ENCODE results near the gene MMAA.

Gene MMAA

GRCh38 chr4:145703850-145704497, 84.8 kb downstream of the MMAA start:
- no peak for DNase-seq (ENCODE audit: low spot score)
- H3K27me3 ChIP-seq (ENCODE audit: control insufficient read depth in 3 of 3, insufficient read depth in 3 of 3, low read depth in 1 of 3, low read length in 3 of 3), result no peaks in the 10 kb centered on the region
- no peaks in the 10 kb centered on the region for H3K79me1 ChIP-seq (ENCODE audit: low read depth, low read length)
- H3K14ac ChIP-seq (ENCODE audit: low read length), result no peak overlapping the region
- H4K91ac ChIP-seq (ENCODE audit: low read depth, low read length, poor library complexity), result no peak overlapping the region
- H2BK5ac ChIP-seq (ENCODE audit: low read length), result no peak overlapping the region
- no peak overlapping the region for H3K27ac ChIP-seq (replicated peaks; ENCODE audit: low read length)
- H3K4me2 ChIP-seq (ENCODE audit: insufficient read depth, low read length, poor library complexity, severe bottlenecking), result no peak overlapping the region
- no peak overlapping the region for H2AK5ac ChIP-seq (ENCODE audit: low read depth, low read length)
- no peak overlapping the region for H2BK12ac ChIP-seq (ENCODE audit: low read length)
- no peaks in the 10 kb centered on the region for H3K36me3 ChIP-seq (replicated peaks in 1 of 2; ENCODE audit: control insufficient read depth in 2 of 2, insufficient read depth in 2 of 2, low read length in 2 of 2)
- H3K4ac ChIP-seq (ENCODE audit: low read length), result no peak overlapping the region
- no peaks in the 10 kb centered on the region for H3K4me1 ChIP-seq (ENCODE audit: control insufficient read depth in 2 of 2, insufficient read depth in 1 of 2, low read depth in 1 of 2, low read length in 2 of 2)
- no peak overlapping the region for H3K18ac ChIP-seq (ENCODE audit: low read length)
- H3K9me3 ChIP-seq (replicated peaks in 1 of 2; ENCODE audit: control insufficient read depth in 2 of 2, insufficient read depth in 1 of 2, low read depth in 1 of 2, low read length in 2 of 2), result peaks cover 0 to 5% of the 10 kb centered on the region in 2 donors
- no peak overlapping the region for H2AFZ ChIP-seq (ENCODE audit: low read length)
- no peak overlapping the region for H3K9ac ChIP-seq (ENCODE audit: low read depth, low read length, poor library complexity)
- H3K4me3 ChIP-seq (ENCODE audit: low read length in 2 of 2), result no peak overlapping the region
- no CpG with 5 or more reads among the region's 4 CpGs for WGBS, 2 donors (ENCODE audit: extremely low coverage in 2 of 2, insufficient read length in 2 of 2, insufficient replicate concordance in 1 of 2)
- H4K8ac ChIP-seq (ENCODE audit: low read depth, low read length), result no peak overlapping the region
- no peak overlapping the region for H2BK120ac ChIP-seq (ENCODE audit: low read depth, low read length)
- H2BK15ac ChIP-seq (ENCODE audit: low read length), result no peak overlapping the region
- H3K23ac ChIP-seq (ENCODE audit: low read depth, low read length, poor library complexity), result no peak overlapping the region

- Histone ChIP-seq H3K23ac (ENCODE audit: low read depth, low read length, poor library complexity) (no peak overlapping the region), H3K79me1 (ENCODE audit: low read depth, low read length) (no peaks in the 10 kb centered on the region), H3K36me3 (replicated peaks in 1 of 2; ENCODE audit: control insufficient read depth in 2 of 2, insufficient read depth in 2 of 2, low read length in 2 of 2) (no peaks in the 10 kb centered on the region), H3K14ac (ENCODE audit: low read length) (no peak overlapping the region), H3K27ac (replicated peaks; ENCODE audit: low read length) (no peak overlapping the region), H3K18ac (ENCODE audit: low read length) (no peak overlapping the region), H2BK15ac (ENCODE audit: low read length) (no peak overlapping the region), H3K4ac (ENCODE audit: low read length) (no peak overlapping the region), H3K4me3 (ENCODE audit: low read length in 2 of 2) (no peak overlapping the region), H2AK5ac (ENCODE audit: low read depth, low read length) (no peak overlapping the region), H3K27me3 (ENCODE audit: control insufficient read depth in 3 of 3, insufficient read depth in 3 of 3, low read depth in 1 of 3, low read length in 3 of 3) (no peaks in the 10 kb centered on the region), H3K4me2 (ENCODE audit: insufficient read depth, low read length, poor library complexity, severe bottlenecking) (no peak overlapping the region), H4K8ac (ENCODE audit: low read depth, low read length) (no peak overlapping the region), H2BK5ac (ENCODE audit: low read length) (no peak overlapping the region), H3K9me3 (replicated peaks in 1 of 2; ENCODE audit: control insufficient read depth in 2 of 2, insufficient read depth in 1 of 2, low read depth in 1 of 2, low read length in 2 of 2) (peaks cover 0 to 14% of the 10 kb centered on the region in 2 donors), H3K4me1 (ENCODE audit: control insufficient read depth in 2 of 2, insufficient read depth in 1 of 2, low read depth in 1 of 2, low read length in 2 of 2) (no peaks in the 10 kb centered on the region), H3K9ac (ENCODE audit: low read depth, low read length, poor library complexity) (no peak overlapping the region), H2BK12ac (ENCODE audit: low read length) (no peak overlapping the region), H2AFZ (ENCODE audit: low read length) (no peak overlapping the region), H2BK120ac (ENCODE audit: low read depth, low read length) (no peak overlapping the region), H4K91ac (ENCODE audit: low read depth, low read length, poor library complexity) (no peak overlapping the region)
- WGBS, 2 donors (ENCODE audit: extremely low coverage in 2 of 2, insufficient read length in 2 of 2, insufficient replicate concordance in 1 of 2), result no CpG with 5 or more reads among the region's 1 CpG
- no peak for DNase-seq (ENCODE audit: low spot score)
Measured at GRCh38 chr4:145709336-145709735, 90.2 kb downstream of the MMAA start.

All from neuronal stem cell (in vitro differentiated cells).